ACC112 (cell line): ENCODE measurements around the gene MAD1L1.
"Not testable (repeated sequence)": the region's sequence is repeated elsewhere in the genome, so short reads cannot be mapped to it uniquely, and the experiment has no call there.

Source experiments
- H2AFZ ChIP-seq: fragments of 200-600 bp; sonication (generic); one replicate; pipeline ENCODE4 v1.6.0; 2017; ENCODE audit warnings: antibody characterized with exemption, low read length; ENCODE audit not compliant: unreplicated experiment
- H3K27ac ChIP-seq: fragments of 200-600 bp; sonication (generic); 2 replicates; pipeline ENCODE4 v1.5.1; 2014; ENCODE audit warnings: low read depth, mild to moderate bottlenecking, antibody characterized with exemption, low read length, moderate library complexity
- H3K27me3 ChIP-seq: fragments of 200-600 bp; sonication (generic); 2 replicates; pipeline ENCODE4 v1.6.1; 2014; ENCODE audit warnings: mild to moderate bottlenecking, antibody characterized with exemption, low read length, moderate library complexity, mixed read lengths; ENCODE audit not compliant: insufficient read depth
- H3K36me3 ChIP-seq: fragments of 200-600 bp; sonication (generic); 2 replicates; pipeline ENCODE4 v1.6.1; 2016; ENCODE audit warnings: mild to moderate bottlenecking, antibody characterized with exemption, low read length, moderate library complexity, mixed read lengths; ENCODE audit not compliant: insufficient read depth
- H3K4me1 ChIP-seq: fragments of 200-600 bp; sonication (generic); one replicate; pipeline ENCODE4 v1.6.1; 2016; ENCODE audit warnings: low read length, mixed read lengths; ENCODE audit not compliant: insufficient read depth, unreplicated experiment, control insufficient read depth
- H3K4me3 ChIP-seq: fragments of 200-600 bp; sonication (generic); 2 replicates; pipeline ENCODE4 v1.5.1; 2014; ENCODE audit warnings: mild to moderate bottlenecking, low read depth, low read length
- H3K79me2 ChIP-seq: fragments of 200-600 bp; sonication (generic); one replicate; pipeline ENCODE4 v1.6.0; 2016; ENCODE audit warnings: low read length; ENCODE audit not compliant: control insufficient read depth, unreplicated experiment, insufficient read depth

MAD1L1 gene

GRCh38 chr7:2040893-2041270 lies 191.9 kb downstream of the MAD1L1 start:
- Histone ChIP-seq H3K4me3 (no peak overlapping the region), H3K27me3 (no peaks in the 10 kb centered on the region), H3K36me3 (peaks cover 4% of the 10 kb centered on the region; the same call in 1 of the 2 replicates), H3K27ac (no peak overlapping the region), H2AFZ (no peak overlapping the region), H3K4me1 (peaks cover 4% of the 10 kb centered on the region), H3K79me2 (no peaks in the 10 kb centered on the region)

GRCh38 chr7:2040201-2040892 lies 192.4 kb downstream of the MAD1L1 start:
- H3K4me1 ChIP-seq, result peaks cover 4% of the 10 kb centered on the region
- H3K27me3 ChIP-seq, result no peaks in the 10 kb centered on the region
- peaks cover 4% of the 10 kb centered on the region; the same call in 1 of the 2 replicates for H3K36me3 ChIP-seq
- no peak overlapping the region for H2AFZ ChIP-seq
- no peak overlapping the region for H3K4me3 ChIP-seq
- no peak overlapping the region for H3K27ac ChIP-seq
- no peaks in the 10 kb centered on the region for H3K79me2 ChIP-seq

GRCh38 chr7:2038931-2039728 lies 193.6 kb downstream of the MAD1L1 start:
- Histone ChIP-seq H3K4me1 (peaks cover 4% of the 10 kb centered on the region), H3K4me3 (no peak overlapping the region), H2AFZ (no peak overlapping the region), H3K36me3 (peaks cover 4% of the 10 kb centered on the region; the same call in 1 of the 2 replicates), H3K27ac (no peak overlapping the region), H3K27me3 (no peaks in the 10 kb centered on the region), H3K79me2 (no peaks in the 10 kb centered on the region)

- peaks cover 4% of the 10 kb centered on the region for H3K4me1 ChIP-seq
- peaks cover 4% of the 10 kb centered on the region; the same call in 1 of the 2 replicates for H3K36me3 ChIP-seq
- no peaks in the 10 kb centered on the region for H3K79me2 ChIP-seq
- H3K27ac ChIP-seq, result peak overlapping the region; percentile 44
- peak overlapping the region; percentile 77 for H3K4me3 ChIP-seq
- peak overlapping the region; percentile 3 for H2AFZ ChIP-seq
- no peaks in the 10 kb centered on the region for H3K27me3 ChIP-seq
Measured at GRCh38 chr7:2037808-2038522, 194.8 kb downstream of the MAD1L1 start.

GRCh38 chr7:2037301-2037807 lies 195.4 kb downstream of the MAD1L1 start:
- no peaks in the 10 kb centered on the region for H3K27me3 ChIP-seq
- no peaks in the 10 kb centered on the region for H3K36me3 ChIP-seq
- peaks cover 4% of the 10 kb centered on the region for H3K4me1 ChIP-seq
- peak overlapping the region; percentile 3 for H2AFZ ChIP-seq
- peak overlapping the region; percentile 44 for H3K27ac ChIP-seq
- peak overlapping the region; percentile 77 for H3K4me3 ChIP-seq
- H3K79me2 ChIP-seq, result no peaks in the 10 kb centered on the region

- Histone ChIP-seq H3K36me3 (no peaks in the 10 kb centered on the region), H3K79me2 (no peaks in the 10 kb centered on the region), H3K4me1 (peaks cover 4% of the 10 kb centered on the region), H3K27ac (no peak overlapping the region), H2AFZ (no peak overlapping the region), H3K4me3 (no peak overlapping the region), H3K27me3 (no peaks in the 10 kb centered on the region)
Measured at GRCh38 chr7:2036786-2037185, 196.0 kb downstream of the MAD1L1 start.

- H3K4me1 ChIP-seq, result not testable (repeated sequence)
Measured at GRCh38 chr7:2036201-2036600, 196.5 kb downstream of the MAD1L1 start.

GRCh38 chr7:2034291-2035201 lies 198.2 kb downstream of the MAD1L1 start:
- Histone ChIP-seq H3K4me1 (peaks cover 4% of the 10 kb centered on the region), H3K36me3 (no peaks in the 10 kb centered on the region), H3K27me3 (no peaks in the 10 kb centered on the region), H3K79me2 (no peaks in the 10 kb centered on the region), H3K27ac (no peak overlapping the region), H2AFZ (no peak overlapping the region), H3K4me3 (no peak overlapping the region)

More at GRCh38 chr7:2036201-2036600, 196.5 kb downstream of the MAD1L1 start:
- H3K36me3 ChIP-seq, H3K4me3 ChIP-seq, H2AFZ ChIP-seq, H3K27me3 ChIP-seq, H3K79me2 ChIP-seq, H3K27ac ChIP-seq: not testable (repeated sequence)

GRCh38 chr7:2033586-2034135 lies 199.1 kb downstream of the MAD1L1 start:
- no peak overlapping the region for H3K4me3 ChIP-seq
- H3K4me1 ChIP-seq, result peaks cover 4% of the 10 kb centered on the region
- H2AFZ ChIP-seq, result no peak overlapping the region
- no peaks in the 10 kb centered on the region for H3K27me3 ChIP-seq
- no peaks in the 10 kb centered on the region for H3K79me2 ChIP-seq
- H3K36me3 ChIP-seq, result peaks cover 3% of the 10 kb centered on the region; the same call in 1 of the 2 replicates
- H3K27ac ChIP-seq, result no peak overlapping the region
